Measurements from ENCODE around the gene ANKRD6.

- TF ChIP-seq CTCF (IDR thresholded peaks at IDR 0.05) = no peak
- no peak for TF ChIP-seq POLR2A (IDR thresholded peaks at IDR 0.05)
Measured at GRCh38 chr6:89438248-89438647, 5.3 kb downstream of the ANKRD6 start.

Measured in vagina (tissue), 2 donors.